Activated naive CD4-positive, alpha-beta T cell treated with anti-CD3 and anti-CD28 coated beads, Interleukin-2, amount 10 ng/mL, durations not matched to agents 7 days and 5 days (primary cell): Measurements from ENCODE around the gene IFIT2.
"Not testable (repeated sequence)": the region's sequence is repeated elsewhere in the genome, so short reads cannot be mapped to it uniquely, and the experiment has no call there.

Experiments used
- CTCF ChIA-PET: fragments of 350-600 bp; sonication (Branson Sonifier 250); formaldehyde crosslinking; loops from one replicate; lab custom pipeline; 2021; ENCODE audit warnings: antibody characterized with exemption; lab: Charles Lee
- DNase-seq: peaks from one replicate; pipeline ENCODE4 v3.0.0-alpha.2; 2020
- H3K27ac Mint-ChIP-seq: one replicate; pipeline ENCODE4 v1.8.0; 2021; ENCODE audit warnings: mild to moderate bottlenecking, moderate library complexity, mixed read lengths
- H3K27me3 Mint-ChIP-seq: one replicate; pipeline ENCODE4 v1.8.0; 2021; ENCODE audit warnings: mild to moderate bottlenecking, mixed read lengths
- H3K36me3 Mint-ChIP-seq: one replicate; pipeline ENCODE4 v1.8.0; 2021; ENCODE audit warnings: mixed read lengths
- H3K4me1 Mint-ChIP-seq: one replicate; pipeline ENCODE4 v1.8.0; 2021; ENCODE audit warnings: mixed read lengths
- H3K4me3 Mint-ChIP-seq: one replicate; pipeline ENCODE4 v1.8.0; 2021; ENCODE audit warnings: mild to moderate bottlenecking, moderate library complexity, mixed read lengths
- H3K9me3 Mint-ChIP-seq: one replicate; pipeline ENCODE4 v1.8.0; 2021; ENCODE audit warnings: mixed read lengths

The IFIT2 gene, protein sequence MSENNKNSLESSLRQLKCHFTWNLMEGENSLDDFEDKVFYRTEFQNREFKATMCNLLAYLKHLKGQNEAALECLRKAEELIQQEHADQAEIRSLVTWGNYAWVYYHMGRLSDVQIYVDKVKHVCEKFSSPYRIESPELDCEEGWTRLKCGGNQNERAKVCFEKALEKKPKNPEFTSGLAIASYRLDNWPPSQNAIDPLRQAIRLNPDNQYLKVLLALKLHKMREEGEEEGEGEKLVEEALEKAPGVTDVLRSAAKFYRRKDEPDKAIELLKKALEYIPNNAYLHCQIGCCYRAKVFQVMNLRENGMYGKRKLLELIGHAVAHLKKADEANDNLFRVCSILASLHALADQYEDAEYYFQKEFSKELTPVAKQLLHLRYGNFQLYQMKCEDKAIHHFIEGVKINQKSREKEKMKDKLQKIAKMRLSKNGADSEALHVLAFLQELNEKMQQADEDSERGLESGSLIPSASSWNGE

DNA sequence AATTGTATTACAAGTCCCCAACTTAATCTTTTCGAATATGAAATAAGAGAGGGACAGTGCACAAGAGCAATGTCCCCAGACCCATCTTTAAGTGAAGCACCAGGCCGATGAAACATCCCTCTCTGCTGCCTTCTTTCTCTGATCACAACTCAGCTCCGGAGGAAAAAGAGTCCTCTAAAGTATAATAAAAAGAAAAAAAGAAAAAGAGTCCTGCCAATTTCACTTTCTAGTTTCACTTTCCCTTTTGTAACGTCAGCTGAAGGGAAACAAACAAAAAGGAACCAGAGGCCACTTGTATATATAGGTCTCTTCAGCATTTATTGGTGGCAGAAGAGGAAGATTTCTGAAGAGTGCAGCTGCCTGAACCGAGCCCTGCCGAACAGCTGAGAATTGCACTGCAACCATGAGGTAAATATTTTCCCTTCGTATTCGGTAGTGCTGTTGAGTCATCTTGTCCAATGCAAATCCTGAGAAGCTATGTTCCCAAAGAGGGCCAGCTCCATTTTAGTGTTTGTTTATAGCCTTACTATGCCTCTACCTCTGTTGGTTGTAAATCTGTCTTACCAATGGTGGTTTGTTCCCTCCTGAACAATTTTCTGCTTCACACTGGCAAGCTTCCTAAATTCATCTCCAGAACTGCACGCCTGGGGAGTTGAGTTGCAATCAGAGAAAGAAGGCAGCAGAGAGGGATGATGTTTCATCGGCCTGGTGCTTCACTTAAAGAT, at the start of gene IFIT2:
TSS of gene IFIT2 (plus strand) at position 326 of the 725 bp plus-strand sequence. CDS start at position 404, 78 bp downstream.
- peak within 1 kb of the TSS; percentile 97 for H3K27ac Mint-ChIP-seq
- CTCF ChIA-PET = interaction anchor here (0.9 to 1.9 kb wide), 4 partner anchors 30 to 115 kb away, joined by 3 to 12 read pairs (median 4); no protein-coding TSS in a partner anchor
- peak within 1 kb of the TSS; percentile 80 for H3K4me3 Mint-ChIP-seq
- peaks cover 43% of the 10 kb centered on the region for H3K4me1 Mint-ChIP-seq
- peaks cover 18% of the 10 kb centered on the region for H3K27me3 Mint-ChIP-seq
- H3K9me3 Mint-ChIP-seq = peaks cover 13% of the 10 kb centered on the region
- DNase-seq = peak; percentile 48
- H3K36me3 Mint-ChIP-seq = peaks cover 29% of the 10 kb centered on the region

DNA sequence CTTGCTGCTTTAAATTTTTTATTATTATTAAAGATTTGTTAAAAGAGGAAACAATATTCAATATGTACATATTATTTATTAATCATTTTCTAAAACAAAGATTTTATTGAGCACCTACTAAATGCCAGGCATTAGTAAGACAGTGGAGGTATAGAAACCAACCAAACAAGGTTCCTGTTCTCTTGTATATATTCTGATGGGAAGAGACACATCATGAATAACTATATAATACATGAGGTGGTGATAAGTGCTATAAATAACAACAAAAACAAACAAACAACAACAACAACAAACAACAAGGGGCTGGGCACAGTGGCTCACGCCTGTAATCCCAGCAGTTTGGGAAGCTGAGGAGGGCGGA, 49.6 kb upstream of the IFIT2 start:
- no peak overlapping the region for H3K27ac Mint-ChIP-seq
- no peak overlapping the region for H3K4me3 Mint-ChIP-seq
- H3K9me3 Mint-ChIP-seq = peaks cover 24% of the 10 kb centered on the region
- CTCF ChIA-PET = no interaction called here
- H3K4me1 Mint-ChIP-seq = peaks cover 26% of the 10 kb centered on the region
- H3K27me3 Mint-ChIP-seq = peaks cover 4% of the 10 kb centered on the region
- no peak for DNase-seq
- peaks cover 6% of the 10 kb centered on the region for H3K36me3 Mint-ChIP-seq

DNA sequence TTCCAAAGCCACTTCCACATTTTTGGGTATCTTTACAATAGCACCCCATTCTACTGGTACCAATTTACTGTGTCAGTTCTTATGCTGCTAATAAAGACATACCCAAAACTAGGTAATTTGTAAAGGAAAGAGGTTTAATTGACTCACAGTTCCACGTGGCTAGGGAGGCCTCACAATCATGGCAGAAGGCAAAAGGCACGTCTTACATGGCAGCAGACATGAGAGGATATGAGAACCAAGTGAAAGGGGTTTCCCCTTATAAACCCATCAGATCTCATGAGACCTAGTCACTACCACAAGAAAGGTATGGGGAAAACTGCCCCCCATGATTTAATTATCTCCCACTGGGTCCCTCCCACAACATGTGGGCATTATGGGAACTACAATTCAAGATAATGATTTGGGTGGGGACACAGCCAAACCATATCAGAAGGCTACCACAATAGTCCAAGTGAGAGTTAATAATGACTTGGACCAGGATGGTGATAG, 46.7 kb upstream of the IFIT2 start:
- Mint-ChIP-seq H3K4me1 (peaks cover 16% of the 10 kb centered on the region), H3K9me3 (peaks cover 24% of the 10 kb centered on the region), H3K27ac (peak overlapping the region; percentile 2)
- CTCF ChIA-PET, H3K4me3 Mint-ChIP-seq, H3K36me3 Mint-ChIP-seq, H3K27me3 Mint-ChIP-seq, DNase-seq: not testable (repeated sequence)

DNA sequence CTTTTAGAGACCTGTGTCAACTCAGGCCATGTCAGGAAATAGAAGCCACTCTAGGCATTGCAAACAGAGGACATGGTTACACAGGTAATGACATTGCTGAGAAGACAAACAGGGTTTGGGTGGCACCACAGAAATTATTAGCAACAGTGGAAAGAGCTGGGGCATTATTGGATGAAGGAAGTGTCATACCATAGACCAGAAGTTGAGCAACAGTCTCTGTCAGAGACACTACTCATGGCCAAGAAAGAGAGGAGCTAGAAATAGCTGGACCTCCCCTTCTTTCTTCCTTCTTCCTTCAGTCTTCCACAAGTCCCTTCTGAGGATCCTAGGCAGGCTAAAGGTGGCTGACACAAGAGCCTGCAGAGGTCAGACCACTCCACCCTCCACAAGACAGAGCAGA, 46.1 kb upstream of the IFIT2 start:
- no peak overlapping the region for H3K27ac Mint-ChIP-seq
- peaks cover 8% of the 10 kb centered on the region for H3K27me3 Mint-ChIP-seq
- CTCF ChIA-PET = no interaction called here
- no peak for DNase-seq
- peaks cover 10% of the 10 kb centered on the region for H3K4me1 Mint-ChIP-seq
- peaks cover 6% of the 10 kb centered on the region for H3K36me3 Mint-ChIP-seq
- peaks cover 24% of the 10 kb centered on the region for H3K9me3 Mint-ChIP-seq
- H3K4me3 Mint-ChIP-seq = no peak overlapping the region

DNA sequence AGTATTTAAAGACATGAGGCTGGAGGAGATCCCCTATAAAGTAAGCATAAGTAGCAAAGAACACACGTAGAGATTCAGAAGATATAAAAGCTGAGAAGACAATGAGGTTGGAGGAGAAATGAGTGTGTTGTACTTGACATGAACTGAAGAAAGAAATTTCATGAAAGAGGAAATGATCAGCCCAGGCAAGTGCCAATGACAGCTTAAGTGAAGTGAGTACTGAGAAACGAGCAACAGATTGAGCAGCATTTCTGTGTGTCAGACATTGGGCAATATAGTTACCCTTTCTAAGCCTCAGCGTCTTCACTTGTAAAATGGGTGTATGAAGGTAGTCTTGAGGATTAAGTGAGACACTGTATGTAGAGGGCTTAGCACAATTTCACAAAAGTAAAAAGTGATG, 45.5 kb upstream of the IFIT2 start:
- peaks cover 24% of the 10 kb centered on the region for H3K9me3 Mint-ChIP-seq
- no peak overlapping the region for H3K27ac Mint-ChIP-seq
- H3K36me3 Mint-ChIP-seq = peaks cover 6% of the 10 kb centered on the region
- no peak for DNase-seq
- no peak overlapping the region for H3K4me3 Mint-ChIP-seq
- H3K4me1 Mint-ChIP-seq = peaks cover 4% of the 10 kb centered on the region
- CTCF ChIA-PET = no interaction called here
- H3K27me3 Mint-ChIP-seq = peaks cover 8% of the 10 kb centered on the region

DNA sequence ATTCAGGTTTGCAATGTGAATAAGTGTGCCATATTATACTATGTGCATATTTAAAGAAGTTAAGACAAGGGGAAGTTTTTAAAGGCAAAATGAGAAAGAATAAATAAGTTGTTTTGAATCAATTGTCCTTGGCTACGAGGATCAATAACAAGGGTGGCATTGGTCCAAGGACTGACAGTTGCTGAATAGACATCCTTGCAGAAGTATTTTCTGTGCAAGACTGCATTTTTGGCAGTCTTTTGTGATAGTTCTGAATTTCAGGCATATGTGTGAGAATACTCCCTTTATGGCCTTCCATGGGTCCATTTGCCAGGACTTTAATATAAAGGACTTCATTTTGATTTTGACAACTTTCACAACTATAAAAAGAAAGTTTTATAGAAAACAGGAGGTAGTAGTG, 44.9 kb upstream of the IFIT2 start:
- Mint-ChIP-seq H3K4me3 (no peak overlapping the region), H3K27me3 (peaks cover 8% of the 10 kb centered on the region), H3K27ac (no peak overlapping the region), H3K4me1 (peaks cover 2% of the 10 kb centered on the region), H3K9me3 (peaks cover 24% of the 10 kb centered on the region), H3K36me3 (peaks cover 6% of the 10 kb centered on the region)
- no peak for DNase-seq
- CTCF ChIA-PET = interaction anchor here (1.2 kb wide), 1 partner anchor 132 kb away, joined by 3 read pairs; no protein-coding TSS in a partner anchor

DNA sequence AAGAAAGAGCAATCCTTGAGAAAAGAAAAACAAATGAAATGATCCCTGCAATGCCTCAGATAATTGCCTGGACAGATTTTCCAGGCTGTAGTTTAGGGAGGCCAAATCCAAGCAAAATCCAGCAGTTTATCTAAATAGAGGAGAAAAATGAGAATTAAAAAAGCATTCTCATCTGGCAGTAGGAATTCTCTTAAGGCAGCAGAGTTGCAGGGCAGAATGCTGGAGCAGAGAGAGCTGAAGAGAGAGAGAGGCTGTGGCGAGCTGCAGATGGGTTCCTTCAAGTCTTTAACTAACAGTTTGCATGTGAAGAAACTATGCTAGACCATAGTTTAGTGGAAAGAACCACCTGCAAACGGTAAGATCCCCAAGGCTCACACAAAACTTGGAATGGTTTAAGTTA, 44.3 kb upstream of the IFIT2 start:
- H3K36me3 Mint-ChIP-seq = peaks cover 6% of the 10 kb centered on the region
- H3K27me3 Mint-ChIP-seq = peaks cover 14% of the 10 kb centered on the region
- H3K4me1 Mint-ChIP-seq = no peaks in the 10 kb centered on the region
- no peak for DNase-seq
- H3K4me3 Mint-ChIP-seq = no peak overlapping the region
- no peak overlapping the region for H3K27ac Mint-ChIP-seq
- CTCF ChIA-PET = interaction anchor here (1.2 kb wide), 1 partner anchor 132 kb away, joined by 3 read pairs; no protein-coding TSS in a partner anchor
- H3K9me3 Mint-ChIP-seq = peaks cover 24% of the 10 kb centered on the region

DNA sequence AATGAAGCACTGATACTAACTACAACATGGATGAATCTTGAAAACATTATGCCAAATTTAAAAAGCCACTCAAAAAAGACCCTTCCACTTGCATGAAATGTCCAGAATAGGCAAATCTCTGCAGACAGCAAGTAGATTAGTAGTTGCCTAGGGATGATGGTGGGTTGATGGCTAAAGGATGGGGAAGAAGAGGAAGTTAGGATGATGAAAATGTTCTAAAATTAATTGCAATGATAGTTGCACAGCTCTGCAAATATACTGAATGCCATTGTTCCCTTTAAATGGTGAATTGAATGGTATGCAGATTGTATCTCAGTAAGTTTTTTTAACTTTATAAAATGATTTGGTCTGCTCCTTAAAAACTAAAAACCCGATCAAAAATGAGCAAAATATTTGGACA, 43.0 kb upstream of the IFIT2 start:
- Mint-ChIP-seq H3K4me1 (no peaks in the 10 kb centered on the region), H3K27me3 (peaks cover 22% of the 10 kb centered on the region), H3K9me3 (peaks cover 14% of the 10 kb centered on the region), H3K27ac (no peak overlapping the region), H3K36me3 (peaks cover 4% of the 10 kb centered on the region), H3K4me3 (no peak overlapping the region)
- no peak for DNase-seq
- CTCF ChIA-PET = interaction anchor here (0.8 kb wide), 1 partner anchor 229 kb away, joined by 3 read pairs; no protein-coding TSS in a partner anchor

DNA sequence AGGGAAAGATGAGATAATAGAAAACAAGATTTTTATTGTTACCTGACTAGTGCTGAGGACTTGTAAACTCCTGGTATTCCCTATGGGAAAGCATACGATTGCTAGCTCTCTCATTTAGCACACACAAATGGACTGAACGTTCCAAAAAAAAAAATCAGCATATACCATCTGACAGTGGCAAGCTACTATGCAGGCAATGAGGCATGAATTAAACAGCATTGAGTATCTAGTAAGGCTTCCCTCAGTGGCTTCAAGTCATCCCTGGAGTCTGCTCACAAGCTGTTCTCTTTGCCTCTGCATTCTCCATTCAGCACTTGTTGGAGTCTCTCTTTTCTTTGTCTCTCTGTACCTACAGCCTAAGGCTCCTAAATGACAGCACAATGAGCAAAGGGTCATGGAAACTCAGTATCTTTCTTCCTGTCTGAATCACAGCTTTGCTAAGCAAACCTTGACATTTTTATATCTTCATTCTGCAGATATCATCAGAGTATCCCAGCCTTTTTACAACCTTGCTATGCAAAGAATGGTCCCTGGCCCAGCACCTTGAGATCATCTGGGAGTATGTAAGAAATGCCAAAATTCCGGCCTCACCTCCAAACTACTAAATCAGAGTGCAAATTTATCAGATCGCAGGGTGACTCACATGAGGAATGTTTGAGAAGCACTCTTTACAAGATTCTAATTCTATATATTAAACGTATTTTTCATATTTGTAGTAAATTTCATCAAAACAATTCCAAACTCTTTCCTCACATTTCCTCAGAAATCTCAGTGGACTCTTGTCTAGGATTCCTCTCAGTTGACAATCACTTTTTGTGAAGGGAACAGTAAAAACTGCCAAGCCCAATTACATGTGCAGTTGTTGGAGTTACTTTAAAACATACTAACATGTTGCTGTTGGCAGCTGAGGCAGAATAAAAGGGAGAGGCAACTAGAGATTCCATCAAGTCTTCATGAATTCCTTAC, 39.5 kb upstream of the IFIT2 start:
- peaks cover 5% of the 10 kb centered on the region for H3K9me3 Mint-ChIP-seq
- CTCF ChIA-PET = interaction anchor here (1.0 to 1.4 kb wide), 3 partner anchors 107 to 439 kb away, joined by 3 to 5 read pairs (median 3); partner anchors contain the start of gene KIF20B
- peaks cover 30% of the 10 kb centered on the region for H3K27me3 Mint-ChIP-seq
- H3K4me1 Mint-ChIP-seq = no peaks in the 10 kb centered on the region
- H3K36me3 Mint-ChIP-seq = no peaks in the 10 kb centered on the region
- H3K27ac Mint-ChIP-seq = no peak overlapping the region
- H3K4me3 Mint-ChIP-seq = no peak overlapping the region
- no peak for DNase-seq

DNA sequence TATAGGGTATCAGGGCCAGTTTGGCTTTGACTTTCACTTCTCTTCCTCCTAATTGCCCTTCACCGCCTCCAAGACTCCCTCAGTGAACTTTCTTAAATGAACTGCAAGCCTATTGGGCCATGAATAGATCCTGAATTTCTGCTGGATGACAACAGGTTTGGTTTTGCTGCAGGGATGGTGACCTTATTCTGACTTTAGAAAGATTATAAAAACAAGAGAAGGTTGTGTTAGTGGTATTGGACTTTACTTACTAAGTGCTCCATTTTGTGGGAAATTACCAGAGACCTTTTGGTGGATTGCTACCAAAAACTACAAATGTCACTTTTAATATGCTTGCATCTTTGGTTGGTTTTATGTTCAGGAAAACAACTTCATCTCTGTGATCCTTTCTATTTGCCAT, 38.8 kb upstream of the IFIT2 start:
- Mint-ChIP-seq H3K27ac (no peak overlapping the region), H3K9me3 (peaks cover 5% of the 10 kb centered on the region), H3K4me3 (no peak overlapping the region), H3K4me1 (no peaks in the 10 kb centered on the region), H3K36me3 (no peaks in the 10 kb centered on the region), H3K27me3 (peaks cover 25% of the 10 kb centered on the region)
- CTCF ChIA-PET = interaction anchor here (1.0 kb wide), 1 partner anchor 106 kb away, joined by 3 read pairs; no protein-coding TSS in a partner anchor
- DNase-seq = no peak

DNA sequence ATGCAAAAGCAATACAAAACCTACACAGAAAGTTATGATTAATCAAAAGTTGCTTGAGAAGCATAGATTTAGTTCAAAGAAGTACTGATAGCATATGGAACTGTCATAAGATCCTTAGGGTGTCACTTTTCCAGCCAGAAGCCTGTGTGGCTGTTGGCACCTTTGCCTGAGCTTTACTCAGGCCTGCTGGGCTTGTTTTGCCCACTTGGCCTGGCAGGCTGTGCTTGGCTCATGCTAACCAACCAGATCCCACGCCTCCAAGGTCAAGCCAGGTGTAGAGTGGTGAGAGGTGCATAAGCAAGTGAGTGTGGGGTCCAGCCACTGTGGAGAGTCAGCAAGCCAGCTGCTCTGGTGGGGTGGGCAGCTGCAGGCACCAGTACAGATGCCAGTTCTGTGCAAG, 38.3 kb upstream of the IFIT2 start:
- H3K27me3 Mint-ChIP-seq = peaks cover 25% of the 10 kb centered on the region
- H3K4me1 Mint-ChIP-seq = no peaks in the 10 kb centered on the region
- no peaks in the 10 kb centered on the region for H3K36me3 Mint-ChIP-seq
- no peak overlapping the region for H3K4me3 Mint-ChIP-seq
- no peak overlapping the region for H3K27ac Mint-ChIP-seq
- CTCF ChIA-PET = interaction anchor here (1.0 kb wide), 1 partner anchor 106 kb away, joined by 3 read pairs; no protein-coding TSS in a partner anchor
- H3K9me3 Mint-ChIP-seq = peaks cover 5% of the 10 kb centered on the region
- no peak for DNase-seq

DNA sequence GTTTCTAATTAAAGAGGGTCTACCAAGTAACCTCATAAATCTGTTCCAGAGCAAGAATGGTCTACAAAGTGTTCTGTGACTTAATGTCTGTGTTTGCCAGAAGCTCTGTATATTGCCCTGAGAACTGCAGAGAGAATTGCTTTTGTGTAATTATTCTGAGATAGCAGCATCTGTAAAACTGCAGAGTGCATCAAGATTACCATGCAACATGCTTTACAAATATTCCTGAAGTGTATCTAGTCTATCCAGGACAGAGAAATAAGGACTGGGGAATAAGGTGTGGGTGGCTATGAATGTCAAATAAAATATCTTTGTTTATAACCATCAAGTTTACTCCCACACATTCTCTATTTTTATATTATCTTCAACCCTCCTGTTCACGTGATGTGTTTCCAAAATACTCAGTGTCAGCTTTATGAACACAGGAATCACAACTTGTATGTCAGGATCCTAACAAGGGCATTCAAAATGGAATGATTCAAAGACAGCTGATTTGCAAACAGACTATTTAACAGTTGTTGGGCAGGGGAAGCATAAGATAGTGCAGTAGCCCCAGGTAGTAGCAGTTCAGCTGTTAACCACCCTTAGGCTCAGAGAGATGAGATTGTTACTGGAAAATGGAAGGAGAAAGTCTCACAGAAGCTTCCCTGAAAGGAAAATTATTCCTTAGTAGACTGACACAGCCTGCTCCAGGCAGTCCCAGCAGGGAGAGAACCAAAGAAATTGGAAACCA, 35.0 kb upstream of the IFIT2 start:
- Mint-ChIP-seq H3K4me1 (no peaks in the 10 kb centered on the region), H3K27ac (no peak overlapping the region), H3K27me3 (peaks cover 25% of the 10 kb centered on the region), H3K9me3 (peaks cover 5% of the 10 kb centered on the region), H3K36me3 (no peaks in the 10 kb centered on the region), H3K4me3 (no peak overlapping the region)
- CTCF ChIA-PET = no interaction called here
- DNase-seq = no peak
